Measurements from ENCODE around the gene PRR16.

GRCh38 chr5:120564013-120564412, 99.9 kb downstream of the PRR16 start:
- no peak for TF ChIP-seq CTCF (IDR thresholded peaks at IDR 0.05; ENCODE audit: low read length)
- no peak for TF ChIP-seq EZH2 (optimal IDR thresholded peaks at IDR 0.05; ENCODE audit: low read depth, low read length)
